Measurements from ENCODE around the gene APH1B.
"Not testable (repeated sequence)": the region's sequence is repeated elsewhere in the genome, so short reads cannot be mapped to it uniquely, and the experiment has no call there.

The APH1B gene

DNA sequence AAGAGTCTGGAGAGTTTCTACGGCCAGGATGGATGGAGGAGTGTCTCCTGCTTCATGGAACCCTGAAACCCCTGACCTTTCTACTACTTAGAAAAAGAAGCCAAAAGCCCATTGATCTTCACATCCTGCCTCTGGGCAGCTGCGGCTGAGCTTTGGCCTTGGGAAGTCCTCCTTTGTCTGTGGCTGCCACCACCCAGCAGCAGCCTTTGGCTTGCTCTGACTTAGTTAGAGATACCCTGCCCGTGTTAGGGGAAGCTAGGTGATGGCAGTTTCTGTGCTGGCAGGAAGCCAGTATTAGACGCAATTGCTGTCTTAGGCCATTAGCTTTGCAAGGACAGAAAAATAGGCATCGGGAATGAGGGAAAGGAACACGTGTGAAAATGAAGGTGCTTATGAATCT, 18.8 kb downstream of the APH1B start:
- DNase-seq (ENCODE audit: low read depth) = no peak

DNA sequence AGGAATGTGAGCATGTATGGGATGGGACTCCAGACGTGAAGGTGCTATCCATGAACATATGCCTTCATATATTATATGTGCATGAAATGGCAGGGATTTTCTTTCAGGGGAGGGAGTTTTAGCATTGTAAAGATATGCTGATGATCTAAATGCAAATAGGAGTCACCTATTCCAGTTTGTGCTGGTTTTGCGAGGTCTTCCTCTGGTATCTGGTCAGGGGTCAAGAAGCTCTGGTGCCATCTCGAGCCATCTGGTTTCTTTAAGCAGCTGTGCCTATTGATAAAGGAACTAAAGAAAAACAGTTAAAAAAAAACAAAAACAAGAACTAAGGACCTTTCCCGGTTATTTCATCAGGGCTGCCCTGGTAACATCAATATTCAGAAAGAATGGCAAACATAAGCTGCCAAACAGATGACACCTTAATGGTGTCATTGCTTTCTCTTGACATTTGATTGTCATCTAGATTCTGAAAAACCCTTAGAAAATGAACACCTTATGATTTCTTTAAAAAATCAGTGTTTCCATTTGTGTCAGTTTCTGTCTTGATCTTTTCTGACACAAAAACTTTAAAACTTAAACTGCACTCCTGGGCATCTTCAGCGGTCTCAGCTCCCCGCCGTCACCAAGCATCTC, 22.7 kb downstream of the APH1B start:
- no peak for DNase-seq (ENCODE audit: low read depth)

DNA sequence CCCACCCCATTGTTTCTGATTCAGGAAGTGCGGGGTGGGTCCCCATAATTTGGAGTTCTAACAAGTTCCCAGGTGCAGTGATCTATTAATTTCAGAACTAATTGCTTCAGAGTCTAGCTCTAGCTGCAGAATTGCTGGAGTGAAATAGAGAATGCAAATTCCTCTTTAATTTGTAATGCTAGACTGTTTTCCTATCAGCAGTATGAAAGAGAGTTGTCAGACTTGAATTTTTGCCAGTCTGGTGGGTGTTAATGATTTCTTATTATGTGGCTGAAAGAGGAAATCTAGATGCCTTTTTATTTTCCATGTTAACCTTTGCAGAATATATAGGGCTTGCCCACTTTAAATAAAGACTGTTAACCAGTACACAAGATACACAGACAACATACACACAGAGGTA, 23.7 kb downstream of the APH1B start:
- no peak for DNase-seq (ENCODE audit: low read depth)

DNA sequence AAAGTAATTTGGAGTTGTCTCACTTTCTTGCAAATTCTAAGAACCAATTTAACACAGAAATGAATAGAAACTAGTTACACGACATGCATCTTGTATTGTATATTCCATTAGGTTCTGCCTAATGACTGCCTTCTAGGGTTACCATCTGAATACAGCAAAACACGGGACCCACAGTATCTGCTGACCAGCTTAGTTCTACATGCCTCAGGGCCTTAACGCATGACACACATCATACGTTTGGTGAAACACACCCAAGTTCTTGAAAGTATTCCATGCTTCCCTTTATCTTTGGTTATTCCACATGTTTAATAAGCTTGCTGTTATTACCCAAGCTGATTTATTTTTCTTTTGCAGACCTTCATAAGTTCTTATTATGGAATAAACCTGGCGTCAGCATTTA, 27.9 kb downstream of the APH1B start:
- DNase-seq (ENCODE audit: low read depth) = no peak

DNA sequence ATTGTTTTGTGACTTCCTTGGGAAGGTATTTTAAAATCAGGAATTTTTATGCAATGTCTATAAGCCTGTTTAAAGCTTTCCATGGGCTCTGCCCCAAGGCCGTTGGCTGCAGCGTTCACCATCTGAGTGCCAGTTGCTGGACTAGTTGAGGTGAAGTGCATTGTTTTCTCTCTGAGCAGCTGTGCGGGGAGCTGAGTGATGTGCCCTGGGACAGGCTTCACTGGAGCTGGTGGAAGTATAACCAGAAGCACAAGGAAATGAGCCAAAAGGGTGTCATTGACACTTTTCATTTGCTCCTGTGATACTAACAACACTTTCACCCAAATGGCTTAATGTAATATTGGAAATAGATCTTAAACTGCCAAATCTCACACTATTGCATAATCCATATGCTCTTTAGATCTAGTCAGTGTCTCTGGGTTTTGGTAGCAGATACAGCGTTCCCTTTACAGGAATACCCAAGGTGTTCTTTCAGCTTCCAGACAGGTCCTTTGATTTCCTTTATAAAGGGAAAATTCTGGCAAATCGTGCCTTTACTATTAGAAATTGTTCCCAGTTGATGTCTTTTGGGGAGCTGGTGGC, 29.2 kb downstream of the APH1B start:
- DNase-seq (ENCODE audit: low read depth) = no peak

DNA sequence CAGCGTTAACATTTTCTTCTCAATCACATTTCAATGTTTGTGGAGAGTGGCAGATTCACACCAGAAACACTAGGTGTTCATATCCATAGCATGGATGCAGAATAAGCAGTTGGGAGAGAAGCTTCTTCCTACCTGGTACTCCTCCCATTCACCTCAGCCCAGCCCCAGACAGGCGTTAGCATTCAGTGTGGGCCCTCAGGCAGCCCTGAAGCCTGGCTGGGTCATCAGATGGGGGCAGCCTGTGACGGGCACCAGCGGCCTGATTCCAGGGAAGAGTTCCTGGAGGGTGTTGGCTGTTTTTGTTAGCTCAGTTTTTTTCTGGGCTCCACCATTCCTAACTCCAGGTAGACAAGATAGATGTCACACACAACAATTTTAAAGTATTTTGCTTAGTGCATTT, 31.1 kb downstream of the APH1B start:
- no peak for DNase-seq (ENCODE audit: low read depth)

DNA sequence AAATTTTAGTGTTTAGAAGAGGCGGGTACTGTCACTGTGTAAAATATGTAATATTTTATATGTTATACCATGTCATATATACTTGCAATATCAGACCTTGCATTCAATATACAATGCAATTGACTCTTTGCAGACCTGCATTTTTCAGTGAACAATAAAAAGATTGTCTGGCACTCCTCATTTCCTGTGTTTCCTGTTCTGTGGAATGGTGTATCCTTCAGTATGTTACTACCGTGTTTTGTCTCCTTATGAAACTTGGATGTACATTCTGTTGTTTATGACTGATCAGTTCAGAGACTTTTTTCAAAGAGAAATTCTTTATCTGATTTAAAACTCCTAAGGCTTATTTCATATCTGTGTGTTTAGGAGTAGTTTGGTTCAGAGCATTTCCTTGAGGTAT, 31.5 kb downstream of the APH1B start:
- DNase-seq (ENCODE audit: low read depth) = no peak

DNA sequence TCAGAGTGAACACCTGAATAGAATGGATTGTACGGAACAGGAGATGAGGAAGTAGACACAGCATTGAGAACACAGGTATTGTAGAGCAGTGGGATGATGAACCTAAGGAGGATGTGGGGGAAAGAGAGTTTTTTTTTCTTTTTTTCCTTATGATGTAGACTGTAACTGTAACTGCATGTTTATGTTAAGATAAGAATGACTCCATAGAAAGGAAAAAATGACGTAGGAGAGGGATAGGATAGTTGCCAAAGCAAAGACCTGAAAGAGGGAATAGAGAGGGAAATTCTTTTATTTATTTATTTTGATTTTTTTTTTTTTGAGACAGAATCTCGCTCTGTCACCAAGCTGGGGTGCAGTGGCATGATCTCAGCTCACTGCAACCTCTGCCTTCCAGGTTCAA, 33.2 kb downstream of the APH1B start:
- no peak for DNase-seq (ENCODE audit: low read depth)

DNA sequence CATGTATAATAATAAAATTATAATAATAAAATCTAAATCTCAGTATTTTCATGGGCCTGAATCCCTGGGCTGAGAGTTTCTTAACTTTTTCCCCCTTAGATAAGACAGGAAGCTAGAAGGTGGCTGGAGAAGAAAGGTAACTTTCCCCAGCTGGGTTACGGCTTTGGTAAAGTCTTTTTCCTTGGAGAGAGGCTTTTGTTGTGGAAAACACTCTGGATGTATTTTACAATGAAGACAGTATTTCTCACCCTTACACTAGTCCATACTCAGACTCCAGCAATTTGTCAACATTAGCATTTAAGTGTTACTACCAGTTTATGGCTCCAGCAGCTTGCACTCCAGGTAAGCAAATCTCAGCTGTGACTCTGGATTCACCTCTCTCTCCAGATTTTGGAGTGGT, 34.9 kb downstream of the APH1B start:
- no peak for DNase-seq (ENCODE audit: low read depth)

DNA sequence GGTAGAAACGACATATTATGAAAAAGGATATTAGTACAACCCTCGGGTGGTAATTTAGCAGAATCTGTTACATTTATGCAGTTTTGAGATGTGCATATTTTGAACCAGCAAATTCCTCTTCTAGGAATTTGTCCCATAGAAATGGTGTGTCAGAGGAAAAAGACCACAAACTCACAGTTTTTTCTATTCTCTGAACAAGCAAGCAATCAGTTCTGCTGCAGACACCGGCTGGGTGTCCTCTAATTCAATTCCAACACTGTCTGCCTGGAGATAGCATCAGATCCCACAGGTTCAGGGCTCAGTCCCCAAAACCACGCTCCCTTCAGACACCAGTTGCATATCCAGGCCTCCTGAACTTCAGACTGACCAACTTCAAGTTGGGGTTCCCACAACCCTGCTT, 36.4 kb downstream of the APH1B start:
- DNase-seq (ENCODE audit: low read depth) = no peak

DNA sequence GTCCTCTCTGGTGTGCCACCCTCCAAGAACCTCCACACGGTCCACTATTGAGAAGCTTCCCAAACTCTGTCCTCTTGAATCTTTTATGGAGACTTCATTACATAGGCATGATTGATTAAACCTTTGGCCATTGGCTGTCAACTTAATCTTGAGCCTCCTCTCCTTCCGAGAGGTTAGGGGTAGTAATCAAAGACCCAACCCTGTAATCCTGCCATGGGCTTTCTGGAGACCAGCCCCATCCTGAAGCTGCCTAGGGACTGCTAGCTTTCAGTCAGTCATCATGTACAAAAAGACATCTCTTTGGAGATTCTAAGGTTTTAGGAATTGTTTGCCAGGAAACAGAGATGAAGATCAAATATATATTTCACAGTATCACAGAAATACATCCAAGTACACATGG, 37.0 kb downstream of the APH1B start:
- DNase-seq (ENCODE audit: low read depth) = no peak

DNA sequence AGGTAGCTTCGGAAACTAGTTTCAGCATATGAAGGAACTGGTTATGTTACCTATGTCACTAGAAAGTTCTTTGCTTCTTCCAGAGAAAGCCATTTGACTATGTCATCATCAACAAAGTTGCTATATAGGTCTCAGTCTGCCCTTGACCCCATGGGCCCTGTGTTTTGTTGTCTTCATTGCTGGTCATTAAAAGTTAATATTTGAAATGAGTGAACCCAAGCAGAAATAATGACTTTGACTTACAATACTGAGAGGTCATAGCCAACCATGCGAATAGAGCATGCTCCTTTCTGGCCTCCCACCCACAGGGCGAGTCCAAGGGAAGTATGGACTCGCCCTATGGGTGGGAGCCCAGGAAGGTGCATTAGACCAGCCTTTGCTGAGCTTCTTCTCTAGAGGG, 40.9 kb downstream of the APH1B start:
- no peak for DNase-seq (ENCODE audit: low read depth)

DNA sequence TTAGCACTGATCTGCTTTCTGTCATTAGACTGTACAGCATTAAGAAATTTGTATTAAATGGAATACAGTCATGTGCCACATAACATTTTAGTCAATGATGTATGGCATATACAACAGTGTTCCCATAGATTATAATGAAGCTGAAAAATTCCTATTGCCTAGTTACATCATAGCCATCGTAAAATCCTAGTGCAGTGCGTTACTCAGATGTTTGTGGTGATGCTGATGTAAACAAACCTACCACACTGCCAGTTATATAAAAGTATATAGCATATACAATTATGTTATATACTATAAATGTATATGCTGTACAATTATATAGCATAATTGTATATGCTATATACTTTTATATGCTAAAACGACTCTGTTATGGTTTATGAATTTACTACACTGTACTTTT, 41.7 kb downstream of the APH1B start:
- no peak for DNase-seq (ENCODE audit: low read depth)

DNA sequence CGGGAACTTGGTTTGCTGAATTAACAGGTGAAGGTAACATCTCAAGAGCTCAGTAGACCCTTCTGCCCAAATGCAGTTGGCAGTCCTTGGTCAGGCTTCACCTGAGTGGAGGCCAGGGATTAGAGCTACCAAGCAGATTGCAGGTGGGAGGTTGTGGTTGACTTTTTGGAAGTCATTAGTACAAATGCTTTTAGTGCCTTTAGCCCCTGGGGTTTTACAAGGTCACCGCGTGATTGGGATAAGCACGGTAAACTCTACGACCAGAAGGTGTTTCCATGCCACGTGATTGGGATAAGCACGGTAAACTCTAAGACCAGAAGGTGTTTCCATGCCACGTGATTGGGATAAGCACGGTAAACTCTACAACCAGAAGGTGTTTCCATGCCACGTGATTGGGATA, 43.0 kb downstream of the APH1B start:
- not testable (repeated sequence) for DNase-seq (ENCODE audit: low read depth)

DNA sequence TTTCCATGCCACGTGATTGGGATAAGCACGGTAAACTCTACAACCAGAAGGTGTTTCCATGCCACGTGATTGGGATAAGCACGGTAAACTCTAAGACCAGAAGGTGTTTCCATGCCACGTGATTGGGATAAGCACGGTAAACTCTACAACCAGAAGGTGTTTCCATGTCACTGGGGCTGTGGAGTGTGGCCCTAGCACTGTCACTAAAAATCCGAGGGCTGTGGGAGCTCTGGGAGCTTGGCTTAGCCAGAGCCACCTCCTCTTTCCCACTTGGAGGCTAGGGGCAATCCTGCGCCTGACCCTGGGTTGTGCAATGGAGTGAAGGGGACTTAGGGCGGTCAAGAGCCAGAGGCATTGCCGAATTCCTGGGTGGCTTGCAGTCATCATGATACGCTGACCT, 43.6 kb downstream of the APH1B start:
- not testable (repeated sequence) for DNase-seq (ENCODE audit: low read depth)

DNA sequence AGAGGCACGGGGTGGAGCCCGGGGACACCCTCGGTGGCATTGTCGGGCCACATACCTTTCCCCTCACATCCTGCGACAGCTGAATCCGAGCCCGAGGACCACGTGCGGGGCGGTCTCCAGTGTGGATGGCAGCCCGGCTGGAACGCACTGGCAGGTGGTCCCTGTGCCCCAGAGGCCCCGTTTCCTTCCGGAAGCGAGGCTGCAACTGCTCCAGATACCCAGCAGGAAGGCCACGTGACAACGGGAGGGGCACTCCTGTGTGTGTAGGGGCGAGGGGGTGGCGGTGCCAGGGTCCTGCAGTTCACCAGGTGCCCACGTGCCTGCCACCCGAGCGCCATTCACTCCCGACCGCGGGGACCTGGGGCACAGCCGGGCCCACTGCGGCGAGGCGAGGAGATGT, 44.1 kb downstream of the APH1B start:
- no peak for DNase-seq (ENCODE audit: low read depth)

DNA sequence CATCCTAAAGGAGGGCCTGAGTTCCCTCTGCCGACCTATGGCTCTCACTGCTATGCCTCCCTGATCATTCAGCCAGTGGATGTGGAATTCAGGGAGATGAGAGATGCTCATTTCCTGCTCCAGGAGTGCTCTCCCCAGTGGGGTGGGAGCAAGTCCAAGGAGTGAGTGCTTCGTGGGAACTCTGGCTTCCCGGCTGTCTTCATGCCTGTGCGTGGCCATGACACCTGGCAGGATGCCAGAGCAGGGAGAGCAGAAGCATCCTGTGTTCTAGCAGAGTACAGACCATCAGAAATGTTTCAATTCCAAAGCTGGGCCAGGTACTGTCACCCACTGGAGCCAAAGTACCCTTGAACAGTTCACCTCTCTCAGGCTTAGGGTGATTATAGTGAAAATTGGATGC, 45.1 kb downstream of the APH1B start:
- DNase-seq (ENCODE audit: low read depth) = peak; percentile 20

DNA sequence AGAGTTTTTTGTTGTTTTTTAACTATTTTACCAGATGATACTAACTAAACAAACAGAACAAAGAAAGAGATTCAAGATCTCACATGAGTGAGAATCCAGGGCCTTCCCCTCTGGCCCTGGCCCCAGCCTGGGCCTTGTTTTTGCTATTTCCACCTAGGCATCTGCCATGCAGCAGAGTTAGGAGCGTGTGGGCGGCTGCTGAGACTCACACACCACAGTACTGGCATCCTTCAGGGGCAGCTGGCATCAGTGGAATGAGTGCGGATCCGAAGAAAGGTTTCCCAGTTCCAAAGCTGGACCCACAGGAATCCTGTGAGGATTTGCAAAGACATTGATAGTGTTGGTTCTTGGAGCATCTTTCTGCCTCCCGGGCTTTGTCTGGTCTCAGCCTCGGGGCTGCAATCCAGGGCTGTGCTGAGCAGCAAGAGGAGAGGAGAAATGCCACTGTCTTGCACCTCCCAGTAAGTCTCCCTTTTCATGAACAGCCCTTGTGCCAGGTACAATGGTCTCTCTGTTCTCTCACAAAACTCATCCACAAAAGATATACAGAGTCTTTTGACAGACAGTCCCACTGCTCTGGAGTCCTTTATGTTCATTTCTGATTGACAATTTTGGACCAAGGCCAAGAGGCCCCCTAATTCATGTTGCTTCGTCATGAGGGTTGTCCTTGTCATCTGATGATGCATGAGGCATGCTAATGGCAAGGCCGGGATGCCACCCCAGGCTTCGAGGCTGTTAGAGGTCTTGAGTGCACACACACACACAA, 46.6 kb downstream of the APH1B start:
- DNase-seq (ENCODE audit: low read depth) = no peak

DNA sequence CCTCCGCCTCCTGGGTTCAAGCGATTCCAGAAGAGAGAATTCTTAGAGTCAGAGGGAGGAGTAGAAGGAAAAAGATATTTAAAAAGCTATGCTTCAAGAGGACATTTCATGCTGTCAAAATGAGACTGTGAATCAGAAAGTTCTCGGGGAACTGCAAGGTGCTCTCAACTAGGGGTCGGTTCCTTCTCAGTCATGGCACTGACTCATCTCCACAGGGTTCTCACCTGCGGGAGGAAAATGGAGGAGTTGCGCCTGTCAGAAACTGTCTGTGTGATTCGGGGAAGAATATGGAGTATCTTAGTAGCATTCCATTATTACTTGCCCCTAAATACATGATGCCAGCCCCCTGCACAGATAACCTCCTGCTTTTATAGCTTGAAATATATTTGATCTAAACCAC, 47.4 kb downstream of the APH1B start:
- no peak for DNase-seq (ENCODE audit: low read depth)

DNA sequence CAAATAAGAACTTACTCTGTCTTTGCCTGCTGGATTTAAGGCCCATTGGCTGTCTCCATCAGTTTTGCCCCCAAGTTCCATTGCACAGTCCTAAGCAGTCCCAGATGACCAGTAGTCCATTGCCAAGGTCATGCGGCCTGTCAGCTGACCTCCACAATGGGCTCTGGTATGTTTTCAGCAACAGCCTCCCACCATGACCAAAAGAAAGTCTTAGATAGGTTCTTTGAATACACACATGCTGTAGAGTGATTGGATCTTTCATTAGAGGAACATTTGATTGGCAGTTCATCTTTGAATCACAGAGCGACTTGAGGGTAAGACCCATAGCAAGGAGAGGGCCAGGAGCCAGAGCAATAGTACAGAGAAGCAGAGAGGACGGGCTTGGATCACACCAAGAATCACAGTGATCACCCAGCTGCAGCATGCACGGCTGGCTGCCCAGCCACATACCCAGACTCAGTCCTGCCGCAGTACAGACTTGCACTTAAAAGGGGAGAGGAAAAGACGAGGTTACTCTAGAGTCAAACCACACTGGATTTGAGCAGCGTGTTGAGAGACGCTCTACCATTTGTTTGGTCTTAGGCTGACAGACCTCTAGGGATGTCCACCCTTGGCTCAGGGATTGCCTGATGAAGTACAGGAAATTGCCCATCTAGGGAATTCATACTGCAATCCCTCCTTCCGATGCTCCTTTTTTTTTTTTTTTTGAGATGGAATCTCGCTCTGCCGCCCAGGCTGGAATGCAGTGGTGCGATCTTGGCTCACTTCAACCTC, 50.4 kb downstream of the APH1B start:
- no peak for DNase-seq (ENCODE audit: low read depth)

DNA sequence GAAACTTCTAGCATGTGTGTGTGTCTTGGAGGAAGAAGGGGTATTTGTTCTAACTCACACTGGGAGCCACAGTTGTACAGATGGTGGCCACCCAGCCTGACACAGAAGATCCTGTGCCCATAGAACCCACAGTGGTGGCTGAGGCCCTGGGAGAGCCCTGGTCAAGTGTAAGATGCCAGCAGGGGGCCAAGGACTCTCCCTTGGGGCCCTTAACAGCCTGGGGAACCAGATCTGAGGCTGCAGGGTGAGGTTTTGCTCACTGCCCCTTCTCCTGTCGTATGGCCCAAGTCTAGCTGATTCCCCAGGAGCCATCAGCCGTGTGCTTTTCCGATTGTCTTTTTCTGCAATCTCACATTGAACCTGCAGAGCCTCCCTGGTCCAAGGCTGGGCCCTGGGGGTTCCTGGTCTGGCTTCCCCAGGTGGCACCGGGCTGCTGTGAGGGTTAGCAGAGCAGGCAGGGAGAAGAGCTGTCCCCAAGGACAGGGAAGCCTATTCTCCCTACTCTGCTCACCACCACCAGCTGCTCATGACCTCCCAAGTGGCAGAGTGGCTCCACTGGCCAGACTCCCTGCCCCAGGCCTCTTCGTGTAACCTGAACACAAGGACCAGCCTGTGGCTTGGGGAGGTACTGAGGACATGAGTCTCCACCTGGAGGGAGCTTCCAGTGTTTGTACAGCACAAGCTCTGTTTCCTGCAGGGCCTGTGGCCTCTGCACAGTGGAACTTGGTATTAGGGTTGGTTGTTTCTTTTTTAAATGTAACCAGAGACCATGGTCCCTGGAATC, 52.4 kb downstream of the APH1B start:
- no peak for DNase-seq (ENCODE audit: low read depth)

DNA sequence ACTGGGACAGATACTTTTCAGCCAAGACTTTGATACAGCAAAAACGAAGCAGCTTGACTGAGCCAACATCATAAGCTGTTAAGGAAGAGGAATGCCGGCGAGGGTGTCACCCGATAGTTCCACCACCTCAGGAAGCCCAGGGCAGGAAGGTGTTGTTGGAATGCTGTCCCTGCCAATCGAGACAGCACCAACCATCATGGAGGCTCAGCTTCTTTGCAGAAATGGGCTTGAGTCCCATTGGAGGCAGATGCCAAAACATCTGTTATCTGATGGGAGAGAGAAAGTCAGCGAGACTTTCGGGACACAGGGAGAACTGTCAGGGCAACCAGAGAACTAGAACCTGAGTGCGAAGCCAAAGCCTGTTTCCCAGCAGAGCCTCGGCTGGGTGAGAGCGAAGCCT, 53.5 kb downstream of the APH1B start:
- DNase-seq (ENCODE audit: low read depth) = no peak

Measured in GM04504 (cell line).